ENCODE results near the gene ADAMTS12. TPM values are rescaled to one million over a fixed set of nuclear protein-coding genes. Genes with fewer than 3 reads are reported as not detected.
"Not testable (repeated sequence)": the region's sequence is repeated elsewhere in the genome, so short reads cannot be mapped to it uniquely, and the experiment has no call there.

The ADAMTS12 gene
- total and polyA plus RNA-seq, 3 experiments from 2014 or later: not detected

GRCh38 chr5:33883482-33883881 is 8.3 kb downstream of the ADAMTS12 start:
- H3K36me3 Mint-ChIP-seq: no peaks in the 10 kb centered on the region
- POLR2A ChIA-PET: no interaction called here
- H3K27ac Mint-ChIP-seq: no peak overlapping the region
- H3K4me3 Mint-ChIP-seq: no peak overlapping the region
- H3K9me3 ChIP-seq (ENCODE audit: low read length): no peaks in the 10 kb centered on the region
- H3K27ac ChIP-seq (ENCODE audit: low read depth, low read length): no peak overlapping the region
- H3K4me3 ChIP-seq (ENCODE audit: low read length): no peak overlapping the region
- DNase-seq: no peak
- H3K27me3 ChIP-seq (ENCODE audit: insufficient read depth, low read length, poor library complexity, severe bottlenecking): no peaks in the 10 kb centered on the region
- H3K27me3 Mint-ChIP-seq: peaks cover 5 to 9% of the 10 kb centered on the region in 2 donors
- H3K4me1 Mint-ChIP-seq: no peaks in the 10 kb centered on the region
- H3K36me3 ChIP-seq (ENCODE audit: insufficient read depth, low read length): no peaks in the 10 kb centered on the region
- CTCF ChIA-PET: no interaction called here
- H3K9me3 Mint-ChIP-seq: no peaks in the 10 kb centered on the region
- H3K4me1 ChIP-seq (ENCODE audit: insufficient read depth, low read length): no peaks in the 10 kb centered on the region

GRCh38 chr5:33880319-33880718 is 11.5 kb downstream of the ADAMTS12 start:
- ChIA-PET POLR2A (no interaction called here), CTCF (no interaction called here)
- Mint-ChIP-seq H3K36me3 (no peaks in the 10 kb centered on the region), H3K4me3 (no peak overlapping the region), H3K27ac (no peak overlapping the region), H3K27me3 (peaks cover 1 to 11% of the 10 kb centered on the region in 2 donors), H3K4me1 (no peaks in the 10 kb centered on the region), H3K9me3 (peaks cover 0 to 9% (median 0%) of the 10 kb centered on the region in 5 donors)
- H3K27ac ChIP-seq (ENCODE audit: low read depth, low read length): no peak overlapping the region
- H3K4me1 ChIP-seq (ENCODE audit: insufficient read depth, low read length): no peaks in the 10 kb centered on the region
- no peaks in the 10 kb centered on the region for H3K27me3 ChIP-seq (ENCODE audit: insufficient read depth, low read length, poor library complexity, severe bottlenecking)
- no peak for DNase-seq
- H3K36me3 ChIP-seq (ENCODE audit: insufficient read depth, low read length): no peaks in the 10 kb centered on the region
- H3K4me3 ChIP-seq (ENCODE audit: low read length): no peak overlapping the region
- H3K9me3 ChIP-seq (ENCODE audit: low read length): no peaks in the 10 kb centered on the region

- no peak overlapping the region for H3K4me3 ChIP-seq (ENCODE audit: low read length)
- H3K9me3 Mint-ChIP-seq: peaks cover 0 to 9% (median 1%) of the 10 kb centered on the region in 5 donors
- H3K27ac ChIP-seq (ENCODE audit: low read depth, low read length): no peak overlapping the region
- no peaks in the 10 kb centered on the region for H3K27me3 ChIP-seq (ENCODE audit: insufficient read depth, low read length, poor library complexity, severe bottlenecking)
- no peaks in the 10 kb centered on the region for H3K4me1 ChIP-seq (ENCODE audit: insufficient read depth, low read length)
- H3K36me3 Mint-ChIP-seq: peaks cover 0 to 4% (median 0%) of the 10 kb centered on the region in 3 donors
- no peaks in the 10 kb centered on the region for H3K36me3 ChIP-seq (ENCODE audit: insufficient read depth, low read length)
- POLR2A ChIA-PET: no interaction called here
- no peaks in the 10 kb centered on the region for H3K4me1 Mint-ChIP-seq
- peaks cover 4 to 7% of the 10 kb centered on the region in 2 donors for H3K27me3 Mint-ChIP-seq
- no peak overlapping the region for H3K4me3 Mint-ChIP-seq
- H3K27ac Mint-ChIP-seq: no peak overlapping the region
- DNase-seq: no peak
- CTCF ChIA-PET: no interaction called here
- H3K9me3 ChIP-seq (ENCODE audit: low read length): no peaks in the 10 kb centered on the region
These were observed 14.3 kb downstream of the ADAMTS12 start for GRCh38 chr5:33877449-33877848.

GRCh38 chr5:33867241-33867640 is 24.5 kb downstream of the ADAMTS12 start:
- CTCF ChIA-PET: no interaction called here
- no peak for DNase-seq
- no peaks in the 10 kb centered on the region for H3K4me1 Mint-ChIP-seq
- H3K9me3 Mint-ChIP-seq: peaks cover 12 to 35% (median 29%) of the 10 kb centered on the region in 5 donors
- H3K27ac ChIP-seq (ENCODE audit: low read depth, low read length): no peak overlapping the region
- POLR2A ChIA-PET: no interaction called here
- H3K27me3 ChIP-seq (ENCODE audit: insufficient read depth, low read length, poor library complexity, severe bottlenecking): no peaks in the 10 kb centered on the region
- H3K9me3 ChIP-seq (ENCODE audit: low read length): no peaks in the 10 kb centered on the region
- peaks cover 3% of the 10 kb centered on the region in 2 donors for H3K27me3 Mint-ChIP-seq
- H3K4me3 Mint-ChIP-seq: no peak overlapping the region
- H3K36me3 ChIP-seq (ENCODE audit: insufficient read depth, low read length): no peaks in the 10 kb centered on the region
- peaks cover 0 to 20% (median 0%) of the 10 kb centered on the region in 3 donors for H3K36me3 Mint-ChIP-seq
- H3K27ac Mint-ChIP-seq: no peak overlapping the region
- H3K4me1 ChIP-seq (ENCODE audit: insufficient read depth, low read length): no peaks in the 10 kb centered on the region
- no peak overlapping the region for H3K4me3 ChIP-seq (ENCODE audit: low read length)

- CTCF ChIA-PET: not testable (repeated sequence)
These were observed 32.6 kb downstream of the ADAMTS12 start for GRCh38 chr5:33859177-33859576.

GRCh38 chr5:33857037-33857436 is 34.8 kb downstream of the ADAMTS12 start:
- POLR2A ChIA-PET: no interaction called here
- no peak overlapping the region for H3K4me3 Mint-ChIP-seq
- no peak for DNase-seq
- Histone ChIP-seq H3K4me3 (ENCODE audit: low read length) (no peak overlapping the region), H3K4me1 (ENCODE audit: insufficient read depth, low read length) (peaks cover 14% of the 10 kb centered on the region), H3K27ac (ENCODE audit: low read depth, low read length) (no peak overlapping the region), H3K36me3 (ENCODE audit: insufficient read depth, low read length) (no peaks in the 10 kb centered on the region), H3K9me3 (ENCODE audit: low read length) (no peaks in the 10 kb centered on the region), H3K27me3 (ENCODE audit: insufficient read depth, low read length, poor library complexity, severe bottlenecking) (no peaks in the 10 kb centered on the region)
- peaks cover 0 to 2% (median 0%) of the 10 kb centered on the region in 5 donors for H3K9me3 Mint-ChIP-seq
- peaks cover 0 to 5% (median 0%) of the 10 kb centered on the region in 3 donors for H3K36me3 Mint-ChIP-seq
- CTCF ChIA-PET: no interaction called here
- H3K27ac Mint-ChIP-seq: no peak overlapping the region
- peaks cover 9 to 35% (median 27%) of the 10 kb centered on the region in 3 donors for H3K4me1 Mint-ChIP-seq
- H3K27me3 Mint-ChIP-seq: no peaks in the 10 kb centered on the region

More at GRCh38 chr5:33859177-33859576, 32.6 kb downstream of the ADAMTS12 start:
- POLR2A ChIA-PET: interaction anchor here (1.2 kb wide), 1 partner anchor 9 kb away, joined by 5 read pairs; no protein-coding TSS in a partner anchor
- not testable (repeated sequence) for H3K9me3 ChIP-seq (ENCODE audit: low read length); H3K36me3 ChIP-seq (ENCODE audit: insufficient read depth, low read length); H3K27ac ChIP-seq (ENCODE audit: low read depth, low read length); H3K27me3 Mint-ChIP-seq; H3K36me3 Mint-ChIP-seq; H3K27me3 ChIP-seq (ENCODE audit: insufficient read depth, low read length, poor library complexity, severe bottlenecking); H3K9me3 Mint-ChIP-seq; H3K4me3 ChIP-seq (ENCODE audit: low read length)
- Mint-ChIP-seq H3K4me3 (peak overlapping the region in 6 of 7 donors; percentile 29 to 43 (median 37)), H3K27ac (peak overlapping the region in 7 of 8 donors; percentile 22 to 71 (median 61)), H3K4me1 (peaks cover 9 to 37% (median 27%) of the 10 kb centered on the region in 3 donors)
- DNase-seq: peak in 4 of 5 donors; percentile 5 to 69 (median 56)
- H3K4me1 ChIP-seq (ENCODE audit: insufficient read depth, low read length): peaks cover 14% of the 10 kb centered on the region

GRCh38 chr5:33855396-33855795 is 36.4 kb downstream of the ADAMTS12 start:
- H3K9me3 Mint-ChIP-seq: no peaks in the 10 kb centered on the region
- peaks cover 12 to 34% (median 28%) of the 10 kb centered on the region in 3 donors for H3K4me1 Mint-ChIP-seq
- no peak overlapping the region for H3K4me3 ChIP-seq (ENCODE audit: low read length)
- no peaks in the 10 kb centered on the region for H3K27me3 Mint-ChIP-seq
- POLR2A ChIA-PET: no interaction called here
- no peaks in the 10 kb centered on the region for H3K36me3 Mint-ChIP-seq
- H3K9me3 ChIP-seq (ENCODE audit: low read length): no peaks in the 10 kb centered on the region
- DNase-seq: no peak
- H3K27ac Mint-ChIP-seq: no peak overlapping the region
- no peaks in the 10 kb centered on the region for H3K27me3 ChIP-seq (ENCODE audit: insufficient read depth, low read length, poor library complexity, severe bottlenecking)
- H3K4me3 Mint-ChIP-seq: no peak overlapping the region
- H3K36me3 ChIP-seq (ENCODE audit: insufficient read depth, low read length): no peaks in the 10 kb centered on the region
- peaks cover 15% of the 10 kb centered on the region for H3K4me1 ChIP-seq (ENCODE audit: insufficient read depth, low read length)
- H3K27ac ChIP-seq (ENCODE audit: low read depth, low read length): no peak overlapping the region
- CTCF ChIA-PET: no interaction called here

GRCh38 chr5:33854733-33855151 is 37.0 kb downstream of the ADAMTS12 start:
- Mint-ChIP-seq H3K4me1 (peaks cover 18 to 35% (median 33%) of the 10 kb centered on the region in 3 donors), H3K27me3 (no peaks in the 10 kb centered on the region), H3K4me3 (no peak overlapping the region), H3K36me3 (no peaks in the 10 kb centered on the region), H3K27ac (no peak overlapping the region), H3K9me3 (no peaks in the 10 kb centered on the region)
- H3K27me3 ChIP-seq (ENCODE audit: insufficient read depth, low read length, poor library complexity, severe bottlenecking): no peaks in the 10 kb centered on the region
- peaks cover 20% of the 10 kb centered on the region for H3K4me1 ChIP-seq (ENCODE audit: insufficient read depth, low read length)
- DNase-seq: no peak
- CTCF ChIA-PET: interaction anchor here (1.1 kb wide), 1 partner anchor 15 kb away, joined by 3 read pairs; no protein-coding TSS in a partner anchor
- no peaks in the 10 kb centered on the region for H3K9me3 ChIP-seq (ENCODE audit: low read length)
- H3K4me3 ChIP-seq (ENCODE audit: low read length): no peak overlapping the region
- no peaks in the 10 kb centered on the region for H3K36me3 ChIP-seq (ENCODE audit: insufficient read depth, low read length)
- no peak overlapping the region for H3K27ac ChIP-seq (ENCODE audit: low read depth, low read length)
- POLR2A ChIA-PET: no interaction called here
